OCI-LY1 (cell line): ENCODE measurements around the gene SH3D19.

Source experiments
- H2AFZ ChIP-seq: fragments of 200-600 bp; sonication (generic), shearing (Covaris generic); 2 replicates; pipeline ENCODE4 v1.6.0; 2014; ENCODE audit warnings: antibody characterized with exemption, mild to moderate bottlenecking, low read length
- H3F3A ChIP-seq: fragments of 200-600 bp; sonication (generic), shearing (Covaris generic); 2 replicates; pipeline ENCODE4 v1.6.0; 2014; ENCODE audit warnings: mild to moderate bottlenecking, antibody characterized with exemption, low read length, moderate library complexity; ENCODE audit not compliant: insufficient read depth
- H3K27ac ChIP-seq: fragments of 200-600 bp; sonication (generic); 2 replicates; pipeline ENCODE4 v1.5.1; 2014; ENCODE audit warnings: low read length, mixed run types, mild to moderate bottlenecking, low read depth; ENCODE audit not compliant: poor library complexity, severe bottlenecking
- H3K27me3 ChIP-seq: fragments of 200-600 bp; sonication (generic); 2 replicates; pipeline ENCODE4 v1.6.0; 2014; ENCODE audit warnings: antibody characterized with exemption, mild to moderate bottlenecking, low read length, moderate library complexity; ENCODE audit not compliant: insufficient read depth
- H3K36me3 ChIP-seq: fragments of 200-600 bp; sonication (generic); 2 replicates; pipeline ENCODE4 v1.6.1; 2014; ENCODE audit warnings: mild to moderate bottlenecking, antibody characterized with exemption, low read length, moderate library complexity, mixed read lengths; ENCODE audit not compliant: insufficient read depth
- H3K4me1 ChIP-seq: fragments of 200-600 bp; sonication (generic); 2 replicates; pipeline ENCODE4 v1.5.1; 2014; ENCODE audit warnings: mild to moderate bottlenecking, low read length, moderate library complexity; ENCODE audit not compliant: insufficient read depth, severe bottlenecking
- H3K4me2 ChIP-seq: fragments of 200-600 bp; sonication (generic), shearing (Covaris generic); 2 replicates; pipeline ENCODE4 v1.6.1; 2014; ENCODE audit warnings: low read length
- H3K4me3 ChIP-seq: fragments of 200-600 bp; sonication (generic); 2 replicates; pipeline ENCODE4 v1.5.1; 2014; ENCODE audit warnings: low read length, low read depth, mild to moderate bottlenecking, mixed read lengths; ENCODE audit not compliant: poor library complexity, severe bottlenecking
- H3K79me2 ChIP-seq: fragments of 200-600 bp; shearing (Covaris generic); 2 replicates; pipeline ENCODE4 v1.6.1; 2016; ENCODE audit warnings: mixed run types, low read length, mixed read lengths; ENCODE audit not compliant: insufficient read depth
- H3K9ac ChIP-seq: fragments of 200-600 bp; sonication (generic), shearing (Covaris generic); 2 replicates; pipeline ENCODE4 v1.6.1; 2014; ENCODE audit warnings: mild to moderate bottlenecking, low read length, mixed read lengths
- H3K9me2 ChIP-seq: fragments of 200-600 bp; sonication (generic), shearing (Covaris generic); 2 replicates; pipeline ENCODE4 v1.6.1; 2014; ENCODE audit warnings: low read depth, mild to moderate bottlenecking, low read length, mixed read lengths
- H3K9me3 ChIP-seq: fragments of 200-600 bp; shearing (Covaris generic); 2 replicates; pipeline ENCODE4 v1.6.1; 2014; ENCODE audit warnings: low read length, mixed read lengths
- H4K20me1 ChIP-seq: fragments of 200-600 bp; sonication (generic), shearing (Covaris generic); 2 replicates; pipeline ENCODE4 v1.6.0; 2016; ENCODE audit warnings: mild to moderate bottlenecking, low read length; ENCODE audit not compliant: insufficient read depth
- EZH2 ChIP-seq: fragments of 200-600 bp; sonication (generic), shearing (Covaris generic); IDR thresholded peaks from 2 replicates; pipeline ENCODE4 v1.8.0; 2017; ENCODE audit warnings: borderline replicate concordance, mixed run types, mild to moderate bottlenecking, antibody characterized with exemption, low read length, moderate library complexity, mixed read lengths
- TF ChIP-seq, protein P1 (sequence below): fragments of 200-600 bp; sonication (generic), shearing (Covaris generic); IDR thresholded peaks from 2 replicates; pipeline ENCODE4 v1.5.1; 2017; ENCODE audit warnings: mild to moderate bottlenecking, antibody characterized with exemption, low read length, moderate library complexity, mixed read lengths

SH3D19 gene

DNA sequence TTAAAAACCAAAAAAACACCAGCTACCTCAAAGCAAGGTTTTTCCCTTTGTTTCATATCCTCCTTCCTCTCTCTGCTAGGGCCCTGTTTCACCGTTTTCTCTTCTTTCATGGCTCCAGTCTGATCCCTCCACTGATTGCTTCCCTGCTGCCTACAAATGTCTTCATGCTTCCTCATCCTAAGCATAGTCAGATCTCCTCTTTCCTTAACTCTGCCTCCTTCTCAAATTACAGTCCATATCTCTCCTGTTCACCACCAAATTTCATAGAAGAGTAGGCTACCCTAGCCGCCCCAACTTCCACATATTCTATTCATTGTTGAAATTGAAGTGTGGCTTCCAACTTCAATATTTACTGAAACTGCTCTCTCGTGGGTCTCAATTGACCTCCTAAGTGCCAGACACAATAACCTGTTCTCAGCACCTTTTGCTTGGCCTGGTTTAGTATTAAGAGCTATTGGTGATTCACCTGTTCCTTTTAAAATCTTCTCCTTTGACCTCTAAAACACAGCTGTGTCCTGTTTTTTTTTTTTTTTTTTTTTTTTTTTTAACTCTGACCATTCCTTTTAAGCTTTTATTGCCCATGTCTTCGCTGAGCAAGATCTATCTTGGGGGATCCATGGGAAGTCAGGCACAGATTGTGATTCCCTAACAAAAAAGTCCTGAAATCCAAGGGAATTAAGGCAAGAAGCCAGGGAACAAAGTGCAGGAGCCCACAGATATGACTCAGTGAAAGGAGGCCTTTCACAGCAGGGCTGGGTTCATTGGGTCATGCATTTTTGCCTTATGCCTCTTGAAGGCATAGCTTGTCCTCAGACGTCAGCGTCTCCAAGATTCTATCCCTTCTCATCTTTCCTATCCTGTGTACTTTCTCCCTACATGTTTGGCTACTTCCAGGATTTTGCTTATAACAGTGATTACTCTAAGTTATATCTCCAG is 140.6 kb downstream of the SH3D19 start:
- TF ChIP-seq, protein P1, sequence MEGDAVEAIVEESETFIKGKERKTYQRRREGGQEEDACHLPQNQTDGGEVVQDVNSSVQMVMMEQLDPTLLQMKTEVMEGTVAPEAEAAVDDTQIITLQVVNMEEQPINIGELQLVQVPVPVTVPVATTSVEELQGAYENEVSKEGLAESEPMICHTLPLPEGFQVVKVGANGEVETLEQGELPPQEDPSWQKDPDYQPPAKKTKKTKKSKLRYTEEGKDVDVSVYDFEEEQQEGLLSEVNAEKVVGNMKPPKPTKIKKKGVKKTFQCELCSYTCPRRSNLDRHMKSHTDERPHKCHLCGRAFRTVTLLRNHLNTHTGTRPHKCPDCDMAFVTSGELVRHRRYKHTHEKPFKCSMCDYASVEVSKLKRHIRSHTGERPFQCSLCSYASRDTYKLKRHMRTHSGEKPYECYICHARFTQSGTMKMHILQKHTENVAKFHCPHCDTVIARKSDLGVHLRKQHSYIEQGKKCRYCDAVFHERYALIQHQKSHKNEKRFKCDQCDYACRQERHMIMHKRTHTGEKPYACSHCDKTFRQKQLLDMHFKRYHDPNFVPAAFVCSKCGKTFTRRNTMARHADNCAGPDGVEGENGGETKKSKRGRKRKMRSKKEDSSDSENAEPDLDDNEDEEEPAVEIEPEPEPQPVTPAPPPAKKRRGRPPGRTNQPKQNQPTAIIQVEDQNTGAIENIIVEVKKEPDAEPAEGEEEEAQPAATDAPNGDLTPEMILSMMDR = no peak
- no peak for TF ChIP-seq EZH2
- no peaks in the 10 kb centered on the region for H3K79me2 ChIP-seq
- H3K4me2 ChIP-seq = no peak overlapping the region
- H2AFZ ChIP-seq = no peak overlapping the region
- H3K27ac ChIP-seq = no peak overlapping the region
- no peaks in the 10 kb centered on the region for H3K36me3 ChIP-seq
- no peaks in the 10 kb centered on the region for H3F3A ChIP-seq
- no peaks in the 10 kb centered on the region for H3K9me3 ChIP-seq
- no peaks in the 10 kb centered on the region for H3K4me1 ChIP-seq
- H3K9ac ChIP-seq = no peak overlapping the region
- H3K27me3 ChIP-seq = no peaks in the 10 kb centered on the region
- H3K9me2 ChIP-seq = no peaks in the 10 kb centered on the region
- no peaks in the 10 kb centered on the region for H4K20me1 ChIP-seq
- no peak overlapping the region for H3K4me3 ChIP-seq

DNA sequence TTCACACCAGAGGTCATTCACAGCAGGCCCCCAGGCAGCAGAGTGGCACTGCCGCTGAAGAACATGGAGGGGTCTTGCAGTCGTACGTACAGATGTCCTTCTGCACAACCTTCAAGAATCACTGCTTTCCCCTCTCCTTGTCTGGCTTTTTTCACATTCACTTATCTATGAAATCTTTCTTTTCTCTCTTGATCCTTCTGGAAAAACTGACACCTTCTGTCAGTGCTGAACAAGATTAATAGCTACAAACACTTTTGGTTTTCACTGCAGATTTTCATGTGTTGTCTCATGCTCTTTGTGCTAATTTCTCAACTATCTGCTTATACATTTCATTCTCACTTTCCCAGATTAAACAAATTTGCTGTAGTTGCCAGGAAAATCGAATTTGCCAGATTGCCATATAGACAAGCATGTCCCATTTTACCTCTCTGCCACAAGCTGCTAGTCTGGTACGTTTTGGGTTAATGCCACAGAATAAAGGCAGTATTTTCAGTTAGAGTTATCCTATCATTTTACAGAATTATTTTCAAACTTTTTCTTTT is 142.9 kb downstream of the SH3D19 start:
- TF ChIP-seq EZH2 = no peak
- TF ChIP-seq, protein P1 = no peak

DNA sequence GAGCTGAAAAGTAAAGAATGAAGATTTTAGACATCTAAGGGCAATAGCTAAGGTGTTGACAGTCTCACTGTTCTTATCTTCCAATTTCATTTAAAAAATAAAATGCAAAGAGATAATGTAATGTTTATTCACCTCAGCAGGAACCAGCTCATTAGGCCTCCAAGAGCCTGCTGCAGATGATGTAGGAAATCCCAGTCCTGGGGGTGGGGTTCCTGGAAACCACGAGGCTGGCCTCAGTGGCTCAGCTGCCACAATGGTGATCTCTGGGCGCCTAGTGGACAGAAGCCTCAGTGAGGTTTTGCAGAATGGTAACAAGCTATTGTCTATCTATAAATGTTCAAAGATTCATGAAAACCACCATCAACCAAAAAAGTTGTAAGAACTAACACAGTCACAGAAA is 148.7 kb downstream of the SH3D19 start:
- Histone ChIP-seq H3K27ac (no peak overlapping the region), H3F3A (no peaks in the 10 kb centered on the region), H3K79me2 (no peaks in the 10 kb centered on the region), H3K4me2 (no peak overlapping the region), H3K9ac (no peak overlapping the region), H3K9me2 (no peaks in the 10 kb centered on the region), H3K27me3 (no peaks in the 10 kb centered on the region), H3K36me3 (no peaks in the 10 kb centered on the region), H3K4me1 (no peaks in the 10 kb centered on the region), H4K20me1 (no peaks in the 10 kb centered on the region), H3K9me3 (no peaks in the 10 kb centered on the region), H3K4me3 (no peak overlapping the region), H2AFZ (no peak overlapping the region)
- TF ChIP-seq, protein P1 = no peak
- TF ChIP-seq EZH2 = no peak

More for the DNA sequence above, 142.9 kb downstream of the SH3D19 start:
- H3K4me1 ChIP-seq = no peaks in the 10 kb centered on the region
- H2AFZ ChIP-seq = no peak overlapping the region
- no peak overlapping the region for H3K27ac ChIP-seq
- H3K9me2 ChIP-seq = no peaks in the 10 kb centered on the region
- no peaks in the 10 kb centered on the region for H3K27me3 ChIP-seq
- no peaks in the 10 kb centered on the region for H3K9me3 ChIP-seq
- H3K4me2 ChIP-seq = no peak overlapping the region
- no peak overlapping the region for H3K4me3 ChIP-seq
- no peaks in the 10 kb centered on the region for H3K36me3 ChIP-seq
- H3K79me2 ChIP-seq = no peaks in the 10 kb centered on the region
- no peaks in the 10 kb centered on the region for H4K20me1 ChIP-seq
- no peaks in the 10 kb centered on the region for H3F3A ChIP-seq
- H3K9ac ChIP-seq = no peak overlapping the region
